ENCODE measurements around the gene MMP23B. TPM values are rescaled to one million over a fixed set of nuclear protein-coding genes. Genes with fewer than 3 reads are reported as not detected.

MMP23B gene
- total RNA-seq = 59.8 and 73.0 TPM in 2 replicates

GRCh38 chr1:1631782-1632420, at the start of gene MMP23B:
Gene MMP23B, plus strand, starts transcription at chr1:1632173. Its CDS starts 46 bp downstream, at chr1:1632219.

GRCh38 chr1:1599935-1600860, 31.8 kb upstream of the MMP23B start, which contains the start of gene FNDC10:
Gene FNDC10, minus strand, starts transcription at chr1:1600135. Its CDS starts 120 bp downstream, at chr1:1600015.

GRCh38 chr1:1615256-1616044, 16.5 kb upstream of the MMP23B start, which contains the start of gene MIB2:
Gene MIB2, plus strand, starts transcription at chr1:1615500. Its CDS starts 7,953 bp downstream, at chr1:1623453.

DNA sequence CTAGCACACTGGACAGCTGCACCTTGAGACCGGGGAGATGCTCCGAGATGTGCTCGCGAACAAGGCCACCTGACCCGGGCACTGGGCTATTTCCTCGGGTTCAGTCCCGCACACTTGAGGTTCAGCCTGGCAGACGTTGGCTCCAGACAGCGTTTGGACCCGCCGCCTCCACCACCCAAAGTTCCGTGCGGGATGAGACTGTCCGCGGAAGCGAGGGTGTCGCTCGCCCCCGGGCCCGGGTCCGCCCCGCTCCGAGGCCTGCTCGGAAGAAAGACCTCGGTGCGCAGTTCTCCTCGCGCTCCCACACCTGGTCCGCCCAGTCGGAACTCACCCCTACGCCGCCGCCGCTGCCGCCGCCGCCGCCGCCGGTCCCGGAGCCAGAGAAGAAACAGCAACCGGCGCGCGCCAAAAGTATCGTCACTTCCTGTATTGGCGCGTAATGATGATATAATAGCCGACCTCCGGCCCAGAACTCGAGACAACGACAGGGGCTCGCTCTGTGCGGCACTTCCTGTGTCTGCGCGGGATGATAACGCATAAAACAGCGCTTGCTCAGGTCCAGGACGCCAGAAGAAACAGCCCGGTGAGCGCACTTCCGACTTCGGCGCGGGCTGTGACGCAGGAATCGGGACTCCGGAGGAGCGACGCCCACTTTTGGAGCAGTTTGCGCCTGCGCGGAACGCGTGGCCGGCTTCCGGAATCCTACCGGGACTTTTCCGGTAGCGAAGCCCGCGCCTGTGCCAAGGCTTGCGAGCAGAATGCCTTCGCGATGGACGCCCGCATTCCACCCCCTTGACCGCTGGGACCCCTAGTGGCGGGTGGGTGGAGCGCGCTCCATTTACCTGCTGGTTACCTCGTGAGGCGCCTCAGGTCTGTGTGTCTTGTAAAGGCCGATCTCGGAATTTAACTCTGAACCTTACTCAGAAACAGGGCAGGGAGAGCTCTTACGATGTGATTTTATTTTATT, 26.9 kb downstream of the MMP23B start, which contains the start of gene CDK11B:
CDK11B (minus strand) TSS at position 422 of the 967 bp plus-strand sequence. CDS start 1,519 bp downstream, outside the sequence.

Other genes starting within 250 kb of the MMP23B start
- 102 and 177 TPM in 2 replicates for gene CCNL2, start 232.8 kb upstream of the MMP23B start, total RNA-seq
- 69.1 and 77.3 TPM in 2 replicates for gene MRPL20, start 224.9 kb upstream of the MMP23B start, total RNA-seq
- gene ANKRD65, start 210.9 kb upstream of the MMP23B start, total RNA-seq = 1.6 and 2.7 TPM in 2 replicates
- 46.0 and 64.8 TPM in 2 replicates for gene VWA1, start 196.5 kb upstream of the MMP23B start, total RNA-seq
- gene ATAD3C, start 182.5 kb upstream of the MMP23B start, total RNA-seq = 3.5 TPM in 2 replicates
- gene ATAD3B, start 160.4 kb upstream of the MMP23B start, total RNA-seq = 18.5 and 24.0 TPM in 2 replicates
- 14.5 and 29.3 TPM in 2 replicates for gene ATAD3A, start 120.0 kb upstream of the MMP23B start, total RNA-seq
- 2.1 and 3.9 TPM in 2 replicates for gene TMEM240, start 91.5 kb upstream of the MMP23B start, total RNA-seq
- 57.3 and 98.7 TPM in 2 replicates for gene SSU72, start 57.3 kb upstream of the MMP23B start, total RNA-seq
- gene FNDC10, start 32.0 kb upstream of the MMP23B start, total RNA-seq = 2.7 and 5.3 TPM in 2 replicates
- 74.2 and 111 TPM in 2 replicates for gene MIB2, start 16.7 kb upstream of the MMP23B start, total RNA-seq
- 5.5 and 8.7 TPM in 2 replicates for gene CDK11B, start 26.8 kb downstream of the MMP23B start, total RNA-seq
- gene SLC35E2B, start 60.6 kb downstream of the MMP23B start, total RNA-seq = 40.7 and 68.3 TPM in 2 replicates
- 13.0 and 31.4 TPM in 2 replicates for gene CDK11A, start 92.2 kb downstream of the MMP23B start, total RNA-seq
- 25.9 and 45.1 TPM in 2 replicates for gene NADK, start 146.3 kb downstream of the MMP23B start, total RNA-seq

All from placental epithelial cell (primary cell).